ENCODE results near the gene MAP2K6.

Gene MAP2K6

GRCh38 chr17:69588316-69588715, 173.8 kb downstream of the MAP2K6 start:
- no peak for DNase-seq

- no peak for DNase-seq
These were observed 174.3 kb downstream of the MAP2K6 start for GRCh38 chr17:69588827-69589239.

GRCh38 chr17:69590671-69591070, 176.2 kb downstream of the MAP2K6 start:
- DNase-seq = no peak

- DNase-seq = no peak
These were observed 178.3 kb downstream of the MAP2K6 start for GRCh38 chr17:69592692-69593350.

- DNase-seq = no peak
These were observed 178.8 kb downstream of the MAP2K6 start for GRCh38 chr17:69593351-69593715.

GRCh38 chr17:69593716-69594115, 179.2 kb downstream of the MAP2K6 start:
- no peak for DNase-seq

GRCh38 chr17:69594641-69595040, 180.1 kb downstream of the MAP2K6 start:
- no peak for DNase-seq

- no peak for DNase-seq
These were observed 181.6 kb downstream of the MAP2K6 start for GRCh38 chr17:69596141-69596540.

- DNase-seq = no peak
These were observed 183.6 kb downstream of the MAP2K6 start for GRCh38 chr17:69597898-69598692.

GRCh38 chr17:69602972-69603371, 188.5 kb downstream of the MAP2K6 start:
- no peak for DNase-seq
